K562 (cell line): Measurements from ENCODE around the gene CNTROB. TPM values are rescaled to one million over a fixed set of nuclear protein-coding genes. Genes with fewer than 3 reads are reported as not detected.

Source experiments
- FOS ChIP-seq: IDR thresholded peaks from 3 replicates; pipeline ENCODE4 v1.6.1; 2011; ENCODE audit not compliant: insufficient read length; ENCODE audit errors: extremely low read depth
- FUS ChIP-seq: fragments of 200-400 bp; formaldehyde crosslinking; optimal IDR thresholded peaks from 2 replicates; pipeline ENCODE3; 2017; ENCODE audit warnings: low read depth, low read length
- MGA ChIP-seq: fragments of 450-650 bp; IDR thresholded peaks from 2 replicates; pipeline ENCODE4 v1.6.1; 2016; ENCODE audit warnings: mild to moderate bottlenecking, moderate library complexity
- ZBTB26 ChIP-seq: fragments of 450-650 bp; formaldehyde crosslinking; IDR thresholded peaks from 2 replicates; pipeline ENCODE4 v1.4.0; 2022; ENCODE audit warnings: missing genetic modification characterization
- ZNF609 ChIP-seq: sonication (generic); formaldehyde crosslinking; IDR thresholded peaks from 2 replicates; pipeline ENCODE4 v1.8.1; 2023; ENCODE audit warnings: missing genetic modification reagents, mild to moderate bottlenecking, borderline replicate concordance
- polyA plus RNA-seq, 8 experiments: library from polyadenylated mRNA; depleted of rRNA in 4 of 8; stranded (reverse) in 5 of 8; unstranded in 3 of 8; fragments of >200 nt; fragmentation: Nextera tagmentation in 2 of 8; fragmentation: Illumina TruSeq in 1 of 8; extraction: Ambion mirVana in 2 of 8; extraction: Trizol in 1 of 8; gene quantifications; 2 replicates each; pipeline versions ENCODE4 v1.2.1 to v1.2.3, GENCODE V29; 2011 to 2014; ENCODE audit warnings: inconsistent platforms in 1 of 8, missing spikeins in 1 of 8
- total RNA-seq, 7 experiments: library from RNA; depleted of rRNA in 6 of 7; stranded (reverse); fragments of >200 nt in 6 of 7; fragmentation: Illumina TruSeq in 2 of 7; extraction: Trizol in 2 of 7; gene quantifications; 2 replicates each; pipeline versions ENCODE4 v1.2.1 to v1.2.3, GENCODE V29; 2011 to 2021; ENCODE audit warnings: low replicate concordance in 1 of 7
- TF ChIP-seq, protein P1 (sequence below): fragments of 450-650 bp; formaldehyde crosslinking; IDR thresholded peaks from 2 replicates; pipeline ENCODE4 v1.4.0; 2020; ENCODE audit warnings: mild to moderate bottlenecking, moderate library complexity

CNTROB gene
- total and polyA plus RNA-seq, 9 of the 15 experiments (the other 6 are each of a cell fraction or from before 2014, with no cell fraction given) = 1.9 to 33.3 (median 23.0) TPM

DNA sequence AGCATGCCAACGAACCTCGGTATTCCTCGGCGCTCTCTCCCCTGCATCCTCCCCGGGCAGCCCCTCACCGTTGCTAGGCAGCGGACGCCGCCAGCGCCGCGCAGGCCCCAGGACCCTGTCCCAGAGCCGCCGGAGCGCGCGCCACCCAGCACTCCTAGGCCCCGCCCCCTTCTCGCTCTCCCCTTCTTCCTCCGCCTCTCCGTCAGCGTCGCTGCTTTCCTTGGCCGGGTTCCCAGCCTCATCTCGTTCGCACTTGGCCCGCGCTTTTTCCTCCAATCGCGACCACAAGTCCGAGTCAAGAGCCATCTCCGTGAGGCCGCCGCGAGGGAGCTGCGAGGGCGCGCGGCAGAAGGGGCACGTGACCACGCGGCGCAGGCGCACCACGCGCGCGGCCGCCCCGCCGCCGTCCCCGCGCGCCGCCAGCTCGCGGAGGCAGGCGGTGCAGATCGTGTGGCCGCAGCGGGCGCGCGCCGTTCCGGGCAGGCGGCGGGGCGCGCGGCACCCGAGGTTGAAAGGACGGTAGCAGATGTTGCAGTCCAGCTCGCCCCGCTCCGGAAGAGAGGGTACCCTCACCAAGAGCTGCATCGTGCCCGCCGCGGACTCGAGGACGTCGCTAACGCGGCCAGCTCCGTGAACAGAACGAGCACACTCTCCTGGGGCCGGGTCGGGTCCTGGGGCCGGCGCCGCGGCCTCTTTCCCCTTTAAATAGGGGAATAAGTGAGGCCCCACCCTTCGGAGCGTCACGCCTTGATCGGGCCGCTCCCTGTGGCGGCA is 16.2 kb upstream of the CNTROB start, which contains the start of gene RNF227 (continued):
- TF ChIP-seq ZNF609 (CRISPR knock-in tag) (0 out of 2 replicates have a peak, but pooled peaks have one; percentile 55), FOS (no peak), ZBTB26 (CRISPR knock-in tag) (no peak), MGA (peak; percentile 98), FUS (no peak)
- TF ChIP-seq, protein P1, sequence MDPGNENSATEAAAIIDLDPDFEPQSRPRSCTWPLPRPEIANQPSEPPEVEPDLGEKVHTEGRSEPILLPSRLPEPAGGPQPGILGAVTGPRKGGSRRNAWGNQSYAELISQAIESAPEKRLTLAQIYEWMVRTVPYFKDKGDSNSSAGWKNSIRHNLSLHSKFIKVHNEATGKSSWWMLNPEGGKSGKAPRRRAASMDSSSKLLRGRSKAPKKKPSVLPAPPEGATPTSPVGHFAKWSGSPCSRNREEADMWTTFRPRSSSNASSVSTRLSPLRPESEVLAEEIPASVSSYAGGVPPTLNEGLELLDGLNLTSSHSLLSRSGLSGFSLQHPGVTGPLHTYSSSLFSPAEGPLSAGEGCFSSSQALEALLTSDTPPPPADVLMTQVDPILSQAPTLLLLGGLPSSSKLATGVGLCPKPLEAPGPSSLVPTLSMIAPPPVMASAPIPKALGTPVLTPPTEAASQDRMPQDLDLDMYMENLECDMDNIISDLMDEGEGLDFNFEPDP (CRISPR knock-in tag) = no peak
